ENCODE measurements around the gene WWOX. TPM values are rescaled to one million over a fixed set of nuclear protein-coding genes. Genes with fewer than 3 reads are reported as not detected.

Gene WWOX
- polyA plus RNA-seq, 1 donor from 2014 or later, result 25.6 TPM

DNA sequence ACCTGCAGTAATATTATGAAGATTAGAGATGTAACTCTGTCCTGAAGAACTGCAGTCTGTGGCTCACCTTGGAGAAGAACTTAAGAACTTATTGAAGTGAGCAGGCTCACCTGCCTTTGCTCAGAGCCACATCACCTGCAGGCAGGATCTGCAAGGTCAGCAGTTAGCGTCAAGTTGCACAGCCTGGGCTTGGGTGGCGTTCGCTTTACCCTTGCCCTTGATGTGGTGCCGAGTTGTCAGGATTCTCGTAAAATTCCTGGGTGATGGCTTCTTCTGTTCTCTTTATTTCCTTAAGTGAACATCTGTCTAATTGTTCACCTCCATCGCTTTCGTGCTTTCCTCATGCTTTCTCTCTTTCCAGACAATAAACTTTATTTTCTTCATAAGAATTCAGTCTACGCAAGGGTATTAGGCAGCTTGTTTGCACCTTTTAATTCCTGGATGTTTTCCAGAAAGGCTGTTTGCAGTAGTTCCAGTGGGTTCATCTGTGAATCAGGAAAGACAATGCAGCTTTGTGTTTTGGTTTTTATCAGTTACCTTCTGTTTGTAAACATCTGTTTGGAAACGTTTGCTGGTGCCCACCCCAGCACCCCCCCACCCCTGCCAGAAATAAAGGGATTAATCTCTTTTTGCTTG, 254.3 kb downstream of the WWOX start:
- Histone ChIP-seq H2AFZ (ENCODE audit: low read depth, low read length) (no peak overlapping the region), H3K36me3 (ENCODE audit: insufficient read depth, low read length) (no peaks in the 10 kb centered on the region), H3K9me2 (ENCODE audit: insufficient read depth, low read length) (no peaks in the 10 kb centered on the region), H3K4me3 (ENCODE audit: low read length) (no peak overlapping the region), H3K9me3 (ENCODE audit: low read length) (no peaks in the 10 kb centered on the region), H3K9ac (ENCODE audit: low read length) (no peak overlapping the region), H3K27ac (ENCODE audit: low read length) (no peak overlapping the region), H3F3A (ENCODE audit: insufficient read depth, low read length, poor library complexity, severe bottlenecking) (no peaks in the 10 kb centered on the region), H3K79me2 (replicated peaks; ENCODE audit: insufficient read depth, low read length) (no peaks in the 10 kb centered on the region), H3K27me3 (ENCODE audit: insufficient read depth, low read depth, low read length) (no peaks in the 10 kb centered on the region), H4K20me1 (ENCODE audit: insufficient read depth) (no peaks in the 10 kb centered on the region), H3K4me2 (ENCODE audit: low read length) (no peak overlapping the region)
- no peak for TF ChIP-seq MXI1 (conservative IDR thresholded peaks at IDR 0.05; ENCODE audit: poor library complexity, severe bottlenecking)
- TF ChIP-seq TAF1 (IDR thresholded peaks at IDR 0.05; ENCODE audit: low read depth), result no peak

DNA sequence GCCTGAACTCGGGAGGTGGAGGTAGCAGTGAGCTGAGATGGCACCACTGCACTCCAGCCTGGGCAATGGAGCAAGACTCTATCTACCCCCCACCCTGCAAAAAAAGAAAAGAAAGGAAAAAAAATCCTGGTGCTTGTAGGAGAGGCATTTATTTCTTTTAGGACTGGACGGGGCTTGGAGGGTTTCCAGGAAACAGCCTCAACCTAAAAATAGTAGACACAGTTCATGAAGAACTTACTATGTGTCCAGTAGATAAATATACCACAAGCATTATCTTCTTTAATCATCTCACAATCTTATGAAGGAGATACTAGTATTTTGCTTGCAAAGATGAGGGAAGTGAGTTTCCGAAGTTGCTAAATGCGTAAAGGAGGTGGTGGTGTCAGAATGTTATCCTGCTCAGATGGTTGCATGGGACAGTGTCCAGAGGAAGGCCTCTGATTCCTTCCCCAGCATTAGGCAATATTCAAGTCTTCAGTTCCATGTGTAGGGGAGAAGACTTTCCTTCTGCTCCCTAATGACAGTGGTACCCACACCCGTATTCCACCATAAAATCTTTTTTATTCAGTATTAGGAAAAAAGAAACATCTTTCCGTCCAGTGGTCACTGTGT, 263.2 kb downstream of the WWOX start:
- Histone ChIP-seq H3F3A (ENCODE audit: insufficient read depth, low read length, poor library complexity, severe bottlenecking) (no peaks in the 10 kb centered on the region), H3K4me2 (ENCODE audit: low read length) (no peak overlapping the region), H4K20me1 (ENCODE audit: insufficient read depth) (no peaks in the 10 kb centered on the region), H2AFZ (ENCODE audit: low read depth, low read length) (no peak overlapping the region), H3K79me2 (replicated peaks; ENCODE audit: insufficient read depth, low read length) (no peaks in the 10 kb centered on the region), H3K4me3 (ENCODE audit: low read length) (no peak overlapping the region), H3K27me3 (ENCODE audit: insufficient read depth, low read depth, low read length) (no peaks in the 10 kb centered on the region), H3K9me2 (ENCODE audit: insufficient read depth, low read length) (no peaks in the 10 kb centered on the region), H3K27ac (ENCODE audit: low read length) (no peak overlapping the region), H3K36me3 (ENCODE audit: insufficient read depth, low read length) (no peaks in the 10 kb centered on the region), H3K9me3 (ENCODE audit: low read length) (no peaks in the 10 kb centered on the region), H3K9ac (ENCODE audit: low read length) (no peak overlapping the region)
- TF ChIP-seq EZH2 (IDR thresholded peaks at IDR 0.05; ENCODE audit: borderline replicate concordance, insufficient read depth, low read length, poor library complexity, severe bottlenecking), result no peak
- no peak for TF ChIP-seq SMC3 (conservative IDR thresholded peaks at IDR 0.05; ENCODE audit: poor library complexity)
- TF ChIP-seq, protein P1, sequence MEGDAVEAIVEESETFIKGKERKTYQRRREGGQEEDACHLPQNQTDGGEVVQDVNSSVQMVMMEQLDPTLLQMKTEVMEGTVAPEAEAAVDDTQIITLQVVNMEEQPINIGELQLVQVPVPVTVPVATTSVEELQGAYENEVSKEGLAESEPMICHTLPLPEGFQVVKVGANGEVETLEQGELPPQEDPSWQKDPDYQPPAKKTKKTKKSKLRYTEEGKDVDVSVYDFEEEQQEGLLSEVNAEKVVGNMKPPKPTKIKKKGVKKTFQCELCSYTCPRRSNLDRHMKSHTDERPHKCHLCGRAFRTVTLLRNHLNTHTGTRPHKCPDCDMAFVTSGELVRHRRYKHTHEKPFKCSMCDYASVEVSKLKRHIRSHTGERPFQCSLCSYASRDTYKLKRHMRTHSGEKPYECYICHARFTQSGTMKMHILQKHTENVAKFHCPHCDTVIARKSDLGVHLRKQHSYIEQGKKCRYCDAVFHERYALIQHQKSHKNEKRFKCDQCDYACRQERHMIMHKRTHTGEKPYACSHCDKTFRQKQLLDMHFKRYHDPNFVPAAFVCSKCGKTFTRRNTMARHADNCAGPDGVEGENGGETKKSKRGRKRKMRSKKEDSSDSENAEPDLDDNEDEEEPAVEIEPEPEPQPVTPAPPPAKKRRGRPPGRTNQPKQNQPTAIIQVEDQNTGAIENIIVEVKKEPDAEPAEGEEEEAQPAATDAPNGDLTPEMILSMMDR (IDR thresholded peaks at IDR 0.05; ENCODE audit: poor library complexity, severe bottlenecking), result no peak
- no peak for TF ChIP-seq EP300 (conservative IDR thresholded peaks at IDR 0.05; ENCODE audit: poor library complexity, severe bottlenecking)
- no peak for TF ChIP-seq POLR2AphosphoS5 (IDR thresholded peaks at IDR 0.05)
- TF ChIP-seq, protein P2, sequence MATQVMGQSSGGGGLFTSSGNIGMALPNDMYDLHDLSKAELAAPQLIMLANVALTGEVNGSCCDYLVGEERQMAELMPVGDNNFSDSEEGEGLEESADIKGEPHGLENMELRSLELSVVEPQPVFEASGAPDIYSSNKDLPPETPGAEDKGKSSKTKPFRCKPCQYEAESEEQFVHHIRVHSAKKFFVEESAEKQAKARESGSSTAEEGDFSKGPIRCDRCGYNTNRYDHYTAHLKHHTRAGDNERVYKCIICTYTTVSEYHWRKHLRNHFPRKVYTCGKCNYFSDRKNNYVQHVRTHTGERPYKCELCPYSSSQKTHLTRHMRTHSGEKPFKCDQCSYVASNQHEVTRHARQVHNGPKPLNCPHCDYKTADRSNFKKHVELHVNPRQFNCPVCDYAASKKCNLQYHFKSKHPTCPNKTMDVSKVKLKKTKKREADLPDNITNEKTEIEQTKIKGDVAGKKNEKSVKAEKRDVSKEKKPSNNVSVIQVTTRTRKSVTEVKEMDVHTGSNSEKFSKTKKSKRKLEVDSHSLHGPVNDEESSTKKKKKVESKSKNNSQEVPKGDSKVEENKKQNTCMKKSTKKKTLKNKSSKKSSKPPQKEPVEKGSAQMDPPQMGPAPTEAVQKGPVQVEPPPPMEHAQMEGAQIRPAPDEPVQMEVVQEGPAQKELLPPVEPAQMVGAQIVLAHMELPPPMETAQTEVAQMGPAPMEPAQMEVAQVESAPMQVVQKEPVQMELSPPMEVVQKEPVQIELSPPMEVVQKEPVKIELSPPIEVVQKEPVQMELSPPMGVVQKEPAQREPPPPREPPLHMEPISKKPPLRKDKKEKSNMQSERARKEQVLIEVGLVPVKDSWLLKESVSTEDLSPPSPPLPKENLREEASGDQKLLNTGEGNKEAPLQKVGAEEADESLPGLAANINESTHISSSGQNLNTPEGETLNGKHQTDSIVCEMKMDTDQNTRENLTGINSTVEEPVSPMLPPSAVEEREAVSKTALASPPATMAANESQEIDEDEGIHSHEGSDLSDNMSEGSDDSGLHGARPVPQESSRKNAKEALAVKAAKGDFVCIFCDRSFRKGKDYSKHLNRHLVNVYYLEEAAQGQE (IDR thresholded peaks at IDR 0.05; ENCODE audit: borderline replicate concordance), result no peak
- TF ChIP-seq RAD21 (conservative IDR thresholded peaks at IDR 0.05), result no peak
- no peak for TF ChIP-seq MXI1 (conservative IDR thresholded peaks at IDR 0.05; ENCODE audit: poor library complexity, severe bottlenecking)
- no peak for TF ChIP-seq TAF1 (IDR thresholded peaks at IDR 0.05; ENCODE audit: low read depth)

All from neural cell (in vitro differentiated cells).